ENCODE measurements around the gene TRIM67. TPM values are rescaled to one million over a fixed set of nuclear protein-coding genes. Genes with fewer than 3 reads are reported as not detected.

The TRIM67 gene
- polyA plus RNA-seq, 2 of the 4 experiments (the other 2 are of a cell fraction), result 0.23 to 0.35 TPM

GRCh38 chr1:231182317-231182716 is 20.5 kb downstream of the TRIM67 start:
- POLR2A ChIA-PET, result no interaction called here
- no peak for ATAC-seq
- no peak overlapping the region for H3K4me2 ChIP-seq
- WGBS (ENCODE audit: missing lambda C conversion rate), result 68% methylated on average over 6 of the region's 6 CpGs
- no peaks in the 10 kb centered on the region for H3K4me1 ChIP-seq
- H3K27ac ChIP-seq, result no peak overlapping the region
- CTCF ChIA-PET, result interaction anchor here (0.8 to 2.3 kb wide), 4 partner anchors 10 to 30 kb away, joined by 3 to 5 read pairs (median 3); no protein-coding TSS in a partner anchor
- no peaks in the 10 kb centered on the region for H3K9me3 ChIP-seq
- DNase-seq (ENCODE audit: low read depth in 1 of 2, low spot score in 1 of 2), result no peak
- H3K4me3 ChIP-seq, result no peak overlapping the region
- FAIRE-seq, result no peak
- TF ChIP-seq ZNF302 (CRISPR knock-in tag; IDR thresholded peaks at IDR 0.05), result no peak
- TF ChIP-seq, protein P1, sequence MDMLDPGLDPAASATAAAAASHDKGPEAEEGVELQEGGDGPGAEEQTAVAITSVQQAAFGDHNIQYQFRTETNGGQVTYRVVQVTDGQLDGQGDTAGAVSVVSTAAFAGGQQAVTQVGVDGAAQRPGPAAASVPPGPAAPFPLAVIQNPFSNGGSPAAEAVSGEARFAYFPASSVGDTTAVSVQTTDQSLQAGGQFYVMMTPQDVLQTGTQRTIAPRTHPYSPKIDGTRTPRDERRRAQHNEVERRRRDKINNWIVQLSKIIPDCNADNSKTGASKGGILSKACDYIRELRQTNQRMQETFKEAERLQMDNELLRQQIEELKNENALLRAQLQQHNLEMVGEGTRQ (IDR thresholded peaks at IDR 0.05), result no peak
- no peak for TF ChIP-seq JUNB (IDR thresholded peaks at IDR 0.05)
- TF ChIP-seq NFE2L2 (conservative IDR thresholded peaks at IDR 0.05; ENCODE audit: low read length), result no peak
- no peak for TF ChIP-seq CHD2 (IDR thresholded peaks at IDR 0.05; ENCODE audit: low read length, partially characterized antibody)
- TF ChIP-seq JUN (IDR thresholded peaks at IDR 0.05), result no peak
- TF ChIP-seq CHD4 (IDR thresholded peaks at IDR 0.05; ENCODE audit: borderline replicate concordance), result no peak
- TF ChIP-seq KDM5A (IDR thresholded peaks at IDR 0.05), result no peak
- TF ChIP-seq FOSL2 (IDR thresholded peaks at IDR 0.05), result no peak
- TF ChIP-seq FOSL2 (CRISPR knock-in tag; IDR thresholded peaks at IDR 0.05), result no peak
- no peak for TF ChIP-seq MAFK (IDR thresholded peaks at IDR 0.05; ENCODE audit: partially characterized antibody)
- no peak for TF ChIP-seq RARB (CRISPR knock-in tag; IDR thresholded peaks at IDR 0.05)
- no peak for TF ChIP-seq PHF8 (IDR thresholded peaks at IDR 0.05; ENCODE audit: borderline replicate concordance, low read depth)
- no peak for TF ChIP-seq EP300 (IDR thresholded peaks at IDR 0.05)
- no peak for TF ChIP-seq CBX8 (IDR thresholded peaks at IDR 0.05)
- TF ChIP-seq, protein P2, sequence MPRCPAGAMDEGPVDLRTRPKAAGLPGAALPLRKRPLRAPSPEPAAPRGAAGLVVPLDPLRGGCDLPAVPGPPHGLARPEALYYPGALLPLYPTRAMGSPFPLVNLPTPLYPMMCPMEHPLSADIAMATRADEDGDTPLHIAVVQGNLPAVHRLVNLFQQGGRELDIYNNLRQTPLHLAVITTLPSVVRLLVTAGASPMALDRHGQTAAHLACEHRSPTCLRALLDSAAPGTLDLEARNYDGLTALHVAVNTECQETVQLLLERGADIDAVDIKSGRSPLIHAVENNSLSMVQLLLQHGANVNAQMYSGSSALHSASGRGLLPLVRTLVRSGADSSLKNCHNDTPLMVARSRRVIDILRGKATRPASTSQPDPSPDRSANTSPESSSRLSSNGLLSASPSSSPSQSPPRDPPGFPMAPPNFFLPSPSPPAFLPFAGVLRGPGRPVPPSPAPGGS (IDR thresholded peaks at IDR 0.05), result no peak
- TF ChIP-seq EHF (CRISPR knock-in tag; IDR thresholded peaks at IDR 0.05), result no peak
- no peak for TF ChIP-seq NR3C1 (IDR thresholded peaks at IDR 0.05)
- TF ChIP-seq ZSCAN20 (CRISPR knock-in tag; IDR thresholded peaks at IDR 0.05), result no peak

DNA sequence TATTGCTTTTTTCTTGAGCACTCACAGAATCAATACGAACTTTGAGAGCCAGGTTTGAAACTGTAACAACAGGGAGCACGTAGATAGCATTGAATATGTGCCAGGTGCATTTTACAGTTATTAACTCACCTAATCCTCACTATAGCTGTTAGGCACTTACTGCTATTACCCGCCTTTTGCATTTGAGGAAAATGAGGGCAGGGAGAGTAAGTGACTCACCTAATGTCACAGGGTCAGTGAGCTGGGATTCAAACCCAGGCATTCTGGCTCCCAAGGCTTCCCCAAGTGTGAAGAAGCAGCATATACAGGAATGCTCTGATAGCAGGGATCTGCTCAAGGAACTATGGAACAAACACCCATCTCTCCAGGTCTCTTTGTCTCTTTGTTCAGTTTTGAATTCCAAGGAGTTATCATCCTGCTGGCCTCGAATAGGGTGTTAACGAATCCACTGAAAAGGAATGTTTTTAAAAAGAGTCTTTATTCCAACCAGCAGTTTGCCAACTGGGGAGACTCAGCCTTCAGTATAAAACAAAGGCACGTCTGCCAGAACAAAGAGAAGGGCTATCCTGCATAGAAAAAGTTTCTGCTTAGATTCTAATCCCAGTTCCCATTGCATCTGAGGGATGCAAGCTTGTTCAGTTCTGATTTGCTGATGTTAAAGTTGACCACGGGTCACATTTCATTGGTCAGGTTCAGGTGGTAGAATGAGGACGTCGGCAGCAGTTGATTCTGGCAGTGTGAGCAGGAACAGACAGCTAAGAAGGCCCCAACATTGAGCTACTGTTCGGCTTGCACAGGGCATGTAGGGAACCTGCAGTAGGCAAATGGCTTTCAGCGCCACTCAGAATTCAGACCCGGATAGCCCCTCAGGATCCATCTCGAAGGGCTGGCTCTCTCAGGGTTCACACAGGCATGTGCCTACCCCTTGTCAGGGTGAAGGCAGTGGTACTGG is 22.1 kb downstream of the TRIM67 start:
- Histone ChIP-seq H3K27ac (no peak overlapping the region), H3K4me1 (no peaks in the 10 kb centered on the region), H3K9me3 (no peaks in the 10 kb centered on the region), H3K4me2 (no peak overlapping the region), H3K4me3 (no peak overlapping the region)
- FAIRE-seq (no peak), ATAC-seq (no peak), DNase-seq (ENCODE audit: low read depth in 1 of 2, low spot score in 1 of 2) (no peak)
- WGBS (ENCODE audit: missing lambda C conversion rate), result 72% methylated on average over 13 of the region's 13 CpGs
- TF ChIP-seq HOXB13 (CRISPR knock-in tag; IDR thresholded peaks at IDR 0.05; ENCODE audit: low read depth), result no peak
- no peak for TF ChIP-seq MAFK (IDR thresholded peaks at IDR 0.05; ENCODE audit: partially characterized antibody)
- no peak for TF ChIP-seq TP53 (CRISPR knock-in tag; IDR thresholded peaks at IDR 0.05)
- TF ChIP-seq NPAS2 (CRISPR knock-in tag; IDR thresholded peaks at IDR 0.05; ENCODE audit: borderline replicate concordance), result no peak
- no peak for TF ChIP-seq KDM5A (IDR thresholded peaks at IDR 0.05)
- TF ChIP-seq HEYL (CRISPR knock-in tag; IDR thresholded peaks at IDR 0.05), result no peak
- TF ChIP-seq MAX (IDR thresholded peaks at IDR 0.05), result no peak
- TF ChIP-seq NR3C1 (IDR thresholded peaks at IDR 0.05), result no peak
- no peak for TF ChIP-seq ZNF302 (CRISPR knock-in tag; IDR thresholded peaks at IDR 0.05)
- TF ChIP-seq BHLHE40 (IDR thresholded peaks at IDR 0.05; ENCODE audit: low read depth, low read length), result no peak
- TF ChIP-seq, protein P2 (IDR thresholded peaks at IDR 0.05), result no peak
- no peak for TF ChIP-seq POLR2A (IDR thresholded peaks at IDR 0.05; ENCODE audit: low read length)
- no peak for TF ChIP-seq MAZ (IDR thresholded peaks at IDR 0.05; ENCODE audit: borderline replicate concordance, low read depth, low read length)
- no peak for TF ChIP-seq RARB (CRISPR knock-in tag; IDR thresholded peaks at IDR 0.05)
- no peak for TF ChIP-seq ZSCAN20 (CRISPR knock-in tag; IDR thresholded peaks at IDR 0.05)
- no peak for TF ChIP-seq RCOR1 (IDR thresholded peaks at IDR 0.05; ENCODE audit: low read depth, low read length)
- ChIA-PET CTCF (interaction anchor here (0.9 to 2.3 kb wide), 3 partner anchors 11 to 27 kb away, joined by 3 to 5 read pairs (median 3); no protein-coding TSS in a partner anchor), POLR2A (no interaction called here)

Data from A549 (cell line).